ENCODE data around the gene AP3S2.

DNA sequence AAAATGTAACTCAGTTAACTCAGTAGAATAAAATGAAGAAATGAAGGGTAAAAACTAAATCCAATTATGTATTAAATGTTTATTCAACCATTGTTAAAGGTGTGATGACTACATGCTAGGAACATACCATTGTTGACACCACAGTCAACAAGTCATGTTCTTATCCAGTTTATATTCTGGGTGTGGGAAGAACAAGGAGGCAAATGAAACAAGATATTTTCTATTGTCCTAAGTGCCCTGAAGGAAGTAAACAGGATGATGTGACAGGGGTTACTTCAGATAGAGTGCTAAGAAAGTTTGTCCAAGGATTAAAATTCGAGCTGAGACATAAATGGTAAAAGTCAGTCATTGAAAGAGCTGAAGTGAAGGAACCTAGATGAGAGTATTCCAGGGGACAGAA, 13.1 kb downstream of the AP3S2 start:
- TF ChIP-seq POLR2A (IDR thresholded peaks at IDR 0.05; ENCODE audit: insufficient read depth in 1 of 2, low read depth in 2 of 2, low read length in 2 of 2) (no peak), SP1 (IDR thresholded peaks at IDR 0.05) (no peak), SP1 (CRISPR knock-in tag; IDR thresholded peaks at IDR 0.05) (no peak), CTCF (CRISPR knock-in tag; IDR thresholded peaks at IDR 0.05) (no peak), ZNF552 (CRISPR knock-in tag; IDR thresholded peaks at IDR 0.05; ENCODE audit: borderline replicate concordance) (no peak), ZSCAN20 (CRISPR knock-in tag; IDR thresholded peaks at IDR 0.05; ENCODE audit: borderline replicate concordance) (no peak), RFXAP (CRISPR knock-in tag; IDR thresholded peaks at IDR 0.05; ENCODE audit: borderline replicate concordance) (no peak), REL (CRISPR knock-in tag; conservative IDR thresholded peaks at IDR 0.05) (no peak), BHLHE40 (IDR thresholded peaks at IDR 0.05; ENCODE audit: low read length) (no peak), KLF15 (CRISPR knock-in tag; IDR thresholded peaks at IDR 0.05; ENCODE audit: borderline replicate concordance) (no peak), CBX2 (IDR thresholded peaks at IDR 0.05; ENCODE audit: low read depth, low read length) (no peak), CBX2 (CRISPR knock-in tag; IDR thresholded peaks at IDR 0.05; ENCODE audit: low read depth) (no peak)
- TF ChIP-seq, protein P1, sequence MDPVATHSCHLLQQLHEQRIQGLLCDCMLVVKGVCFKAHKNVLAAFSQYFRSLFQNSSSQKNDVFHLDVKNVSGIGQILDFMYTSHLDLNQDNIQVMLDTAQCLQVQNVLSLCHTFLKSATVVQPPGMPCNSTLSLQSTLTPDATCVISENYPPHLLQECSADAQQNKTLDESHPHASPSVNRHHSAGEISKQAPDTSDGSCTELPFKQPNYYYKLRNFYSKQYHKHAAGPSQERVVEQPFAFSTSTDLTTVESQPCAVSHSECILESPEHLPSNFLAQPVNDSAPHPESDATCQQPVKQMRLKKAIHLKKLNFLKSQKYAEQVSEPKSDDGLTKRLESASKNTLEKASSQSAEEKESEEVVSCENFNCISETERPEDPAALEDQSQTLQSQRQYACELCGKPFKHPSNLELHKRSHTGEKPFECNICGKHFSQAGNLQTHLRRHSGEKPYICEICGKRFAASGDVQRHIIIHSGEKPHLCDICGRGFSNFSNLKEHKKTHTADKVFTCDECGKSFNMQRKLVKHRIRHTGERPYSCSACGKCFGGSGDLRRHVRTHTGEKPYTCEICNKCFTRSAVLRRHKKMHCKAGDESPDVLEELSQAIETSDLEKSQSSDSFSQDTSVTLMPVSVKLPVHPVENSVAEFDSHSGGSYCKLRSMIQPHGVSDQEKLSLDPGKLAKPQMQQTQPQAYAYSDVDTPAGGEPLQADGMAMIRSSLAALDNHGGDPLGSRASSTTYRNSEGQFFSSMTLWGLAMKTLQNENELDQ (CRISPR knock-in tag; IDR thresholded peaks at IDR 0.05; ENCODE audit: borderline replicate concordance) = no peak
- TF ChIP-seq, protein P2, sequence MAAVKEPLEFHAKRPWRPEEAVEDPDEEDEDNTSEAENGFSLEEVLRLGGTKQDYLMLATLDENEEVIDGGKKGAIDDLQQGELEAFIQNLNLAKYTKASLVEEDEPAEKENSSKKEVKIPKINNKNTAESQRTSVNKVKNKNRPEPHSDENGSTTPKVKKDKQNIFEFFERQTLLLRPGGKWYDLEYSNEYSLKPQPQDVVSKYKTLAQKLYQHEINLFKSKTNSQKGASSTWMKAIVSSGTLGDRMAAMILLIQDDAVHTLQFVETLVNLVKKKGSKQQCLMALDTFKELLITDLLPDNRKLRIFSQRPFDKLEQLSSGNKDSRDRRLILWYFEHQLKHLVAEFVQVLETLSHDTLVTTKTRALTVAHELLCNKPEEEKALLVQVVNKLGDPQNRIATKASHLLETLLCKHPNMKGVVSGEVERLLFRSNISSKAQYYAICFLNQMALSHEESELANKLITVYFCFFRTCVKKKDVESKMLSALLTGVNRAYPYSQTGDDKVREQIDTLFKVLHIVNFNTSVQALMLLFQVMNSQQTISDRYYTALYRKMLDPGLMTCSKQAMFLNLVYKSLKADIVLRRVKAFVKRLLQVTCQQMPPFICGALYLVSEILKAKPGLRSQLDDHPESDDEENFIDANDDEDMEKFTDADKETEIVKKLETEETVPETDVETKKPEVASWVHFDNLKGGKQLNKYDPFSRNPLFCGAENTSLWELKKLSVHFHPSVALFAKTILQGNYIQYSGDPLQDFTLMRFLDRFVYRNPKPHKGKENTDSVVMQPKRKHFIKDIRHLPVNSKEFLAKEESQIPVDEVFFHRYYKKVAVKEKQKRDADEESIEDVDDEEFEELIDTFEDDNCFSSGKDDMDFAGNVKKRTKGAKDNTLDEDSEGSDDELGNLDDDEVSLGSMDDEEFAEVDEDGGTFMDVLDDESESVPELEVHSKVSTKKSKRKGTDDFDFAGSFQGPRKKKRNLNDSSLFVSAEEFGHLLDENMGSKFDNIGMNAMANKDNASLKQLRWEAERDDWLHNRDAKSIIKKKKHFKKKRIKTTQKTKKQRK (IDR thresholded peaks at IDR 0.05; ENCODE audit: low read length) = no peak

Measured in HepG2 (cell line).